GM21515 (cell line): ENCODE results near the gene RAMP2.
"Not testable (repeated sequence)": the region's sequence is repeated elsewhere in the genome, so short reads cannot be mapped to it uniquely, and the experiment has no call there.

Experiments used
- ATAC-seq: cut with Tn5 transposase; IDR thresholded peaks from one replicate; pipeline ENCODE4 v1.9.1; 2021; ENCODE audit not compliant: unreplicated experiment

Gene RAMP2

GRCh38 chr17:42768006-42768405 is 7.0 kb downstream of the RAMP2 start:
- ATAC-seq: not testable (repeated sequence)

GRCh38 chr17:42769964-42770363 is 8.9 kb downstream of the RAMP2 start:
- not testable (repeated sequence) for ATAC-seq

DNA sequence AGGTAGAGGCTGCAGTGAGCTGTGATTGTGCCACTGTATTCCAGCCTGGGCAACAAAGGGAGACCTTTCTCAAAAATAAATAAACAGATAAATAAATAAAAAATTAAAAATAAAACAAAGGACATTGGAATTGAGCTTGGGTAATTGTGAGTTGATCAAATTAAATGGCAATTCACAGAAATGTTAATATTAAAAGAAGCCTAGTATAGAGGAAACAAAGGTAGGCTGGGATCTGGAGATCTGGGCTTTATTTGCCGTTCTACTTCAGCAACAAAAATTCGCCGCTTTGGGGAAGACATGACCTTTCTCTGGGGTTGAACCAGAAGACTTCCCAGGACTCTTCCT is 11.9 kb downstream of the RAMP2 start:
- ATAC-seq: no peak

GRCh38 chr17:42773290-42774035 is 12.4 kb downstream of the RAMP2 start, which contains the start of gene VPS25:
Gene VPS25, plus strand, starts transcription at chr17:42773449. Its CDS starts 27 bp downstream, at chr17:42773476.
- peak; percentile 65 for ATAC-seq

DNA sequence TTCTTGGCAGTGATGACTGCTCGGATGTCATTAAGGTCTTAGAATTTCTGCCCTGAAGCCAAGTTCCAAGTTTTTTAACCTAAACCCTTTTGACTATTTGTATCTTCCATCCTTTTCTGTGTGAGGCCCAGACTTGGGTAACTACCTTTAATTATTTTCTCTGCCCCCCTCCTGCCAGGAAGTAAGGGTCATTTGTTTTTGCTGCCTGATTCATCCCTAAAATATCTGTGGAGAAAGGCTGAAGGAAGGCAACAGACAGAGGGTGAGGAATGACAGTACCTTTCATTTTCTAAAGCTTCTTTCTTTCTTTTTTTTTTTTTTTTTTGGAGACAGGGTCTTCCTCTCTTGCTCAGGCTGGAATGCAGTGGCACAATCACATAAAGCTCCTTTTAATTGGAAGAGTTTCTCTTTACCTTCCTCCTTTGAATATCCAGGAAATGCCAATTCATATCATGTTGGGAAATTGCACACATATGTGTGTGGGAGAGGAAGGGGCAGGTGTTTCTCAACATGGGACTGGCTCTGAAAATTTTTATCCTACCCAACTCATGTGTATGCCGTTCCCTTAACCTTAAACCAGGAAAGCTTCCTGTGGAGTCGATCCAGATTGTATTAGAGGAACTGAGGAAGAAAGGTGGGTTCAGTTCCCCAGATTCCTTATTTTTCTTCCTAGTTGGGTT is 13.2 kb downstream of the RAMP2 start:
- ATAC-seq: no peak

DNA sequence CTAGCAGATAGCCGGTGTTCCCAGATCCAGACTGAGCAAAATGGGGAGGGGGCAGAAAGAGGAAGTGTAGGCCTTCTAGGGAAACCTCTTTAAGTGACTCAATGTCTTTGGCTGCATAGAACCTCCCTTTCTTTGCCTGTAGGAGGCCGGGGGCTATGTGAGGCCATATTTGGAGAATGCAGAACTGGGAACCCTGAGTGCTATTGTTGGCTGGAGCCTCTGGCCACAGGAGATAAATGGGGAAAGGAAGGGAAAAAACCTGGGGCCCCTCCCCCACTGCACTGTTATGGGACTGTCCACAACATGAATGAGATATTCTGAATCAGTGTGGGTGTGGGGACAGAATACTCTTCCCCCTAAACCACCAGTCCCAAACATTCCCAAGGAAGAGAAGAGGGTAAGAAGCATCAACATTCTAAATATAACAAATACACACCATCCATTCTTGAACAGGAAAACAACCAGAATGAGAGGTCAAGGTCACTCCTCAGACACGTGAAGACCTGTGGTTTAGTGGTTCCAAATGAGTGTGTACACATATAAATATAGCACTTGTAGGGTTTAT is 14.6 kb downstream of the RAMP2 start:
- no peak for ATAC-seq

GRCh38 chr17:42778570-42778969 is 17.5 kb downstream of the RAMP2 start:
- ATAC-seq: no peak

DNA sequence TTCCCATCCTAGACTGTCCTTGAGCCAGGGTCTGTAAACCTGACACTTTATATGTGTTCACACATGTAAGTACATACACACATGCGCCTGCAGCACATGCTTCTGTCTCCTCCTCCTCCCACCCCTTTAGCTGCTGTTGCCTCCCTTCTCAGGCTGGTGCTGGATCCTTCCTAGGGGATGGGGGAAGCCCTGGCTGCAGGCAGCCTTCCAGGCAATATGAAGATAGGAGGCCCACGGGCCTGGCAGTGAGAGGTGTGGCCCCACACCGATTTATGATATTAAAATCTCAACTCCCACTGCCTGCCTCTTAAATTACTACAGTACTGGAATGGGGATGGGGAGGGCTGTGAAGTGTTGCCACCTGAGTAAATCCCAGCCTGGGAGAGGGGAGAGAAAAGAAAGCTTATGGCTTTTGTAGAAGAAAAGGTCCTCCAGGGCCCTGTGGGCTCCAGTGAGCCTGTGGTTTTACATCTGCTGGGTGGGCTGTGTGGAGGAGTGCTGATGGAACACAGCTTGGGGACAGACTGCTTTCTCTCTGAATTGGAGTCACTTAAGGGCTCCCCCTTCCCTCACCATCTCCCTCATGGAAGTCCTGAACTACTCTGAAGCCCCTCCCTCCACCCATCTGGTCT is 18.4 kb downstream of the RAMP2 start:
- ATAC-seq: no peak

DNA sequence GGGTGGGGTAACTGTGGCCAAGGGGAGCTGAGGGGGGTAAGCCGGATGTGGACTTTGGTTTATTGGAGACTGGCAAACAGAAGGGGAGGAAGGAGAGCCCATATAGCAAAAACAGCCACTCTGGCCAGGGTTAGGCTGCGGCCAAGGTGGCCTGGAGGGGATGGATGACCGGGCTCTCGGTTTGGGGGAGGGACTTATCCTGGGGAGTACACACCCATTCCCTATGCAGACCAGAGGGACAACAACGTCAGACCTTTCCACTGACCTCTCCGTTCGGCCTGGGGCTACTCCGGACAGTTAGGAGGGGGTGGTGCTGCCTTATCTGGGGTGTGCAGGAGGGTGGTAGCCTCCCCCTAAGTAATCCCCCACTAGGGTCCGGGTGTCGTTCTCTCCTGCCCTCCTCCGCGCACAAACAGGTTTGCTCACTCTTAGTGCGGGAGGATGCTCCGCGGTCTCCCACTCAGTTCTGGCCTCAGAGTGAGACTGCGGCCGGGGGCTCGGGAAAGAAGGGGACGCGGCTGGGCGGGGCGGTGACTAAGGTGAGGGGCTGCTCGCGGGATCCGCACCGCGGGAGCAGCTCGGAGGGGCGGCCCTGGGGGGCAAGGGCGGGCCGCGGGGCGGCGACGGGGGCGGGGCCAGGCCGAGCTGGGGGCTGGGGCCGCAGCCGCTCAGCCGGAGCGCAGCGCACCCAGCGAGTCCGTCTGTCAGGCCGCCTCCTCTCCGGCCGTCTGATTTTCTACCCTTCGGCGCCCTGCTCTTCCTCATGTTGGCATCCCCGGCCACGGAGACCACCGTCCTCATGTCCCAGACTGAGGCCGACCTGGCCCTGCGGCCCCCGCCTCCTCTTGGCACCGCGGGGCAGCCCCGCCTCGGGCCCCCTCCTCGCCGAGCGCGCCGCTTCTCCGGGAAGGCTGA is 19.2 kb downstream of the RAMP2 start, which contains the start of gene WNK4:
WNK4 (plus strand) TSS at position 675 of the 915 bp plus-strand sequence; CDS start at position 764, 89 bp downstream.
- ATAC-seq: no peak

DNA sequence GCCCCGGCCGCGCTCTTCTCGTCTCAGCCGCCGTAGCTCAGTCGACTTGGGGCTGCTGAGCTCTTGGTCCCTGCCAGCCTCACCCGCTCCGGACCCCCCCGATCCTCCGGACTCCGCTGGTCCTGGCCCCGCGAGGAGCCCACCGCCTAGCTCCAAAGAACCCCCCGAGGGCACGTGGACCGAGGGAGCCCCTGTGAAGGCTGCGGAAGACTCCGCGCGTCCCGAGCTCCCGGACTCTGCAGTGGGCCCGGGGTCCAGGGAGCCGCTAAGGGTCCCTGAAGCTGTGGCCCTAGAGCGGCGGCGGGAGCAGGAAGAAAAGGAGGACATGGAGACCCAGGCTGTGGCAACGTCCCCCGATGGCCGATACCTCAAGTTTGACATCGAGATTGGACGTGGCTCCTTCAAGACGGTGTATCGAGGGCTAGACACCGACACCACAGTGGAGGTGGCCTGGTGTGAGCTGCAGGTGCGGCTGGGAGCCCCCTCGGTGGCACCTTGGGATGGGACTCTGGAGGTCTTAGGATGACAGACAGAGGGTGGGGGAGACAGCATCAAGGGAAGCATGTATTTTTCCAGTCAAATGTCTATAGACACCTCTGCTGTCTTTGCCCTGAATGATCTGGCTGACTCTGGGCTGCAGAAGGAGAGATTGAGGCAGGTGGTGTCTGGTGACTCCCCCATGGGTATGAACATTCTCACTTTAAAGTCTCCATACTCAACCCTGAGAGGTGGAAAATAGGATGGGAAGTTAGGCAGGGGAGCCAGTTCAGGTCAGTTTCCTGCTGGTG is 20.0 kb downstream of the RAMP2 start:
- ATAC-seq: no peak

DNA sequence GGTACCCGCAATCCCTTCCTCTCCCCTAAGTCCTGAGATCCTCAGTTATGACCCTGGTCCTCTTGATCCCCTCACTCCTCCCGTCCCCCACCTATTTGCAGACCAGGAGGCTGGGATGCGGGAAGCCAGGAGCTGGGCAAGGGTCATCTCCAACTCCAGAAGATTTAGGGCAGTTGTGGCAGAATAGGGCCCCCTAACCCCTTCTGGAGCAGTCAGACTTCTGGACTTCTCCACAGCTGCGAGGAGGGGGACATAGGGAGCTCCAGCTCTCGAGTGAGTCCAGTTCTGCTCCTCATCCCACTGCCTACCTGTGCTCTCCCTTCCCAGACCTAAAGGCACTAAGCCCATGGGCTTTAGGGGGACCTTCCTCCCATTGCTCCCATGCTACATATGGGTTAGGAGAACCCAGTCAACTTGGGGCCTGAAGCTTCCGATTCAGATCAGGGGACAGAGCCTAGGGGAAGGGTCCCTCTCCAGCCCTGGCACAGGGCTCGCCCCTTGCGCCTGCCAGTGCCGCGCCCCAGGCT is 20.7 kb downstream of the RAMP2 start:
- ATAC-seq: no peak

- no peak for ATAC-seq
Measured at GRCh38 chr17:42782166-42783061, 21.4 kb downstream of the RAMP2 start.

GRCh38 chr17:42783062-42783790 is 22.2 kb downstream of the RAMP2 start:
- no peak for ATAC-seq

- no peak for ATAC-seq
Measured at GRCh38 chr17:42783791-42784138, 22.7 kb downstream of the RAMP2 start.

GRCh38 chr17:42784409-42784808 is 23.4 kb downstream of the RAMP2 start:
- ATAC-seq: no peak

DNA sequence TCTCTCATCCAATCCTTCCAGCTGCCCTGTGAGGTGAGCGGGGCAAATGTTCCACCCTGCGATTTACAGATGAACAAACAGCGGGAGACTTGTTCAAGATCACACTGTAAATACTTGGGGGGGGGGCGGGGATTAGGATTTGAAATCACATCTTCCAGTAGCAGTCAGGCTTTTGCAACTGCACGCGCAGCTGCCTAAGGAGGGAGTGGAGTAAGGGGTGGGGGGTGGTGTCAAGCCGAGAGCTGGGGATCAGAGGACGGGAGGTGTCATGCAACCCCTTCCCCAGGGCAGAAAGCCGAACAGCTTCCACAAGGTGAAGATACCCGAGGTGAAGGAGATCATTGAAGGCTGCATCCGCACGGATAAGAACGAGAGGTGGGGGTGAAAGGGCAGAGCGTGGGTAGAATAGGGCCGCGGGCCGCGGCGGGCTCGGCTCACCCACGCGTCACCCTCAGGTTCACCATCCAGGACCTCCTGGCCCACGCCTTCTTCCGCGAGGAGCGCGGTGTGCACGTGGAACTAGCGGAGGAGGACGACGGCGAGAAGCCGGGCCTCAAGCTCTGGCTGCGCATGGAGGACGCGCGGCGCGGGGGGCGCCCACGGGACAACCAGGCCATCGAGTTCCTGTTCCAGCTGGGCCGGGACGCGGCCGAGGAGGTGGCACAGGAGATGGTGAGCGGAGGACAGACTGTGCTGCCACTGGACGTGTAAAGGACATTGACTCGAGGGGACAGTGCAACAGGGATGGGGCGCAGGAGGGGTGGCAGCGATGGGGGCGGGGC is 24.0 kb downstream of the RAMP2 start:
- no peak for ATAC-seq

DNA sequence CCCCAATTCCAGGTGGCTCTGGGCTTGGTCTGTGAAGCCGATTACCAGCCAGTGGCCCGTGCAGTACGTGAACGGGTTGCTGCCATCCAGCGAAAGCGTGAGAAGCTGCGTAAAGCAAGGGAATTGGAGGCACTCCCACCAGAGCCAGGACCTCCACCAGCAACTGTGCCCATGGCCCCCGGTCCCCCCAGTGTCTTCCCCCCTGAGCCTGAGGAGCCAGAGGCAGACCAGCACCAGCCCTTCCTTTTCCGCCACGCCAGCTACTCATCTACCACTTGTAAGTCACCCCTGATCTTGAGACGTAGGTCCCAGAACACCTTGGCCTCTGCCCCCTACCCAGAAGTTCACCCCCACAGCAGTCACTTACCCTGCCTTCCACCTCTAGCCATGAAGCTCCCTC is 26.2 kb downstream of the RAMP2 start:
- no peak for ATAC-seq
